Fibroblast of skin of abdomen (primary cell): ENCODE results near the gene SLC16A3.

Experiments used
- DNase-seq: peaks from one replicate; pipeline ENCODE4 v3.0.0-alpha.2; 2013

SLC16A3 gene

GRCh38 chr17:82223517-82223916, 5.3 kb upstream of the SLC16A3 start:
- DNase-seq = no peak

- DNase-seq = no peak
Measured at GRCh38 chr17:82224666-82225065, 4.2 kb upstream of the SLC16A3 start.

DNA sequence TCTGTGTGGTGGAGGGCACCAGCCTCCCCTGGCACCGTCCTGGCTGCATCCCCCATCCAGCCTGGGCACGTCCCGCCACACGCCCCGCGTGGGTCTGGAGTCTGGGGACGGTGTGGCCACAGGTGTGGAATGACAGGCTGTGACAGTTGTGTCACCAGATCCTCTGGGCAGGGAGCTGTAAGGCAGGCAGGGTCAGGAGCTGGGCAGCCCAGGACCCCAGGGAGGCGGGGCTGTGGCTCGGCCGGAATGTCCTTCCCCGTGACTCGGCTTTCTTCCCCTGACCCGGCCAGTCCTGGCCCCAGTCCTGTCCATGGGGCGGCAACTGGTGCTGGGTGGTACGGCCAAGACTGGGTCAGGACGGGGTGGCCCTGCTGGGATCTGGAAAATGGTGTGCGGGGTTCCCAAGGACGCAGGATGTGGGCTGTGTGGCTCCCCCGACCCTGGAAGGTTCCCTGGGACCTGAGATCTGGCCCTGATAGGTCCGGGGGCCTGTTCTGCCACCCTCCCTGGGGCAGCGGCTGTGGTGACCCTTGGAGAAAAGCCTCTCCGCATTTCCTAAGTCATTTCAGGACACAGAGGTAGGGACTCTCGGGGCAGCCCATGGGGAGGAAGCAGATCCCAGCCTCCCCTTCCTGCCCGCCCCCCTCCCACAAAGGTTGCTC, 3.3 kb upstream of the SLC16A3 start:
- no peak for DNase-seq

DNA sequence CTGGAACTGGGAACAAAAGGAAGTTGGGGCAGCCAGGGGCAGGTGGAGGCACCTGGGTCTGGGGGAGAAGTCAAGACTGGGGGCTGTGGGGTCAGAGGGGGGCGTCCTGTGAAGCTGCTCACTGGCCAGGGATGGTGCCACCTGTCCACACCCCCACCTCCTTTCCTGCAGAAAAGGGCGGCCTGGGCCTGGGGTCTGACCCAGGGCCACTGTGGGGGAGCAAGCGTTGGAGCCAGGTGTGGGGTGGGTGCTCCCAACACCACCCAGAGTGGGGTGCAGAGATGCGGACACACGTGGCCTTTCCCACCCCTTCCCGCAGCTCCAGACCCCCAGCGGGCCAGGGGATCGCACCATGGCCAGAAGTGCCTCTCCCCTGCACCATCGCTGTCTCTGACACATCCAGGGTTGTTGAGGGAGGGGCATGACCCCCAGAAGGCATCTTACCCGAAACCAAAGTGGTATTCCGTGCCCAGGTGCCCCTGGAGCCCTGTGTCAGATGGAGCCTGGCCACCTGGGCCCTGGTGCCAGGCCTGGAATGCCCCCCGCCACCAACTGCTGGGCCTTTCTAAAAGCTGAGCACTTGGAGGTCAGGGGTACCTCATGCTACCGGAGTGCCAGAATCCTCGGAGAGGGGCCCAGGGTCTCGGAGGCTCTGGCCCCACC, 2.6 kb upstream of the SLC16A3 start:
- DNase-seq = no peak

GRCh38 chr17:82226809-82227628, 1.8 kb upstream of the SLC16A3 start:
- no peak for DNase-seq

DNA sequence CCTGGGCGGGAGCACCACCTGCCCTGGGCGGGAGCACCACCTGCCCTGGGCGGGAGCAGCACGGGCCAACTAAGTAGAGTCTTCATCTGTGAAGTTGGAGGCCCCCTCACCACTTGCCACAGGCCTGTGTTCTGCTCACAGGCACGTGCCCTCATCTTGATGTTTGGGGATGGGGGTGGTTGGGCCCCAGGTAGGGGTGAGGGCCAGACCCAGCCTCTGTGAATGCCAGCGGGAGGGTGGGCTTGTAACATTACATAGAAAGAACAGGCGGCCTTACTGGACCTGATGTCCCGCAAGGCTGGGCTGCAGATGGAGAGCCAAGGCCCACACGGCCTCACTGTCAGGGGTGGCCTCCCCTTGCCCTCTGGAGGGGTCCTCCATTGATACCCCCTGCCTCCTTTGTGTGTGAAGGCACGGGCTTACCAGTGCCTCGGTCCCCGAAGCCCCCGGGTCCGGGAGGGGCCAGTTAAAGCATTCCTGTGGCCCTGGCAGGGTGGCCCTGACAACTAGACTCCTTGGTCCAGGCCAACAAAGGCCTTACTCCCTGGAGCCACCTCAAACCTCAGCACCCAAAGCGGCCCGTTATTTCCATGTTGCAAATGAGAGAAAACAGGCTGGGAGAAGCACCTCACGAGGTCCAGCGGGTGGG, 1.1 kb upstream of the SLC16A3 start:
- DNase-seq = no peak

DNA sequence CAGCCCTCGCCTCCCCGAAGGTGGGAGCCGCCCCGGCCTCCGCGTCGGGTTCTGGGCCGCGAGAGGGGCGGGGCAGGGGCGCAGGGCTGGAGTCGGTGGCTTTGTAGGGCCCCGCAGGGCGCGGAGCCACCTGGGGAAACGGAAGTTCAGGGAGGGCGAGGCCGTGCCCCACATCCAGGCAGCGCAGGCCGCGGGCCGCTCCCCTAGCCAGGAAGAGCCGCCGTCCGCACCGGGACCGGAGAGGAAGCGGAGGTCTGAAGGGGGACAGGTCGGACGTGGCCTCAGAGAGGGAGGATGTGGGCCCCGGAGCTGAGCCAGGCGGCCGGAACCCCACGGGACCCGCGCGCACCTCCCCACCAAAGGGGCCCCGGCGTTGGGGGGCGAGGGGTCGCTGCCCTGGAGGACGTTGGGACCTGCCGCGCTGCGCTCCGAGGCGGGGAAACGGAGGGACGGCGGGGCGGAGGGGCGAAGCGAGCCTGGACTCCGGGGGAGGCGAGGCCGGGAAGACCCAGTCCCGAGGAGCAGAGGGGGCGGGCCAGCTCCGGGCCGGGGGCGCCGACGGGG, 482 bp upstream of the SLC16A3 start:
- no peak for DNase-seq

GRCh38 chr17:82229698-82230608, 1.1 kb downstream of the SLC16A3 start:
- DNase-seq = no peak

DNA sequence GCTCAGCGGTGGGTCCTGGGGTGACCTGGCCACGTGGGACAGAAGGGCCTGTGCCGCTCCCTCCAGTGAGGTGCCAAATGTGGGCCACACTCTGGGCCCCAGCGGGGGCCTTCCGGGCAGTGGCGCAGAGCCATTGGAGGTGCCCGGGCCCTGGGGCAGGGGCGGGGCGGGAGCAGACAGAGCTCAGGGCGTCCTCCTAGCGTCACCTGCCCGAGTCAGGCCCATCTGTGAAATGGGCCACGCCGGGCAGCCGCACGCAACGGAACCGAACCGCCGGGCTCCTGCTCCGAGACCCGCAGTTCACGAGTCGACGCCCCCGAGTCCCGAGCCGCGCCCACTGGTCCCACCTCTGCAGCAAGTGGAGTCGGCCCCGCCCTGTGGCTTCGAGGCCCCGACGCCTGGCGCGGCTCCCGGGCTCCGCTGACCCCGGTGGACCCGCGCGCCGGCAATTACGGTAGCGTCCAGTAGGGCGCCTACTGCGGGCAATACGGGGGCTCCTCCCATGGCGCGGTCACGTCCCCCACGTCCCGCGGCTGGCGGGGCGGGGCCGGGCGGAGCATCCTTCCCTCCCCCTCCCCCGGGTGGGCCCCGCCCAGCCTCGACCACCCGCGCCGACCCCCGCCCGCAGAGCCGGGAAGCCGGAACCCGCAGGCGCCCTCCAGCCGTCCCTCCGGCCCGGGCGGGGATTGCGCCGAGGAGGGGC, 1.9 kb downstream of the SLC16A3 start:
- DNase-seq = peak; percentile 86

- DNase-seq = no peak
Measured at GRCh38 chr17:82231312-82231561, 2.4 kb downstream of the SLC16A3 start.

GRCh38 chr17:82231562-82232321, 2.9 kb downstream of the SLC16A3 start:
- no peak for DNase-seq

DNA sequence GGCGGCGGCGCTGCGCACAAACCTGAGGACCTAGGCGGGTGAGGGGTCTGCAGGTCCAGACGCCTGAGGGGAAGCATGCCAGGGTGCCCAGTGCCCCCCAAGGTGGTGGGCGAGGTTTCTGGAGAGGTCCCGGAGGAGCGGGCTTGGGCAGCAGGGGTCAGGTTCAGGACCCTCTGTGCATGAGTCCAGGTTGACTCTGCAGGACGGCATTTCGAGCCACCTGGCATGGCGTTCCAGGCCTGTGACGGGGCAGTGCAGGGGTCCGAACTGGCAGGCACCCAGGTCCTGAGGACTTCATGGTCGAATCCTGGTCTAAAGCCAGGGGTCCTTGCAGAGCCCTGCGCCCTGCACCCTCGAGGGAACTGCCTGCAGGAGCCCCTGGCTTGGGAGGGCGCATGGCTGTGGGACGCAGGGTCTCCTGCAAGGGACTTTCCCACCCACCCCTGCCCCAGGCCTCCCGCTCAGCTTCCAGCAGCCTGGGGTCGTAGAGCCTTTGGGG, 3.5 kb downstream of the SLC16A3 start:
- no peak for DNase-seq

DNA sequence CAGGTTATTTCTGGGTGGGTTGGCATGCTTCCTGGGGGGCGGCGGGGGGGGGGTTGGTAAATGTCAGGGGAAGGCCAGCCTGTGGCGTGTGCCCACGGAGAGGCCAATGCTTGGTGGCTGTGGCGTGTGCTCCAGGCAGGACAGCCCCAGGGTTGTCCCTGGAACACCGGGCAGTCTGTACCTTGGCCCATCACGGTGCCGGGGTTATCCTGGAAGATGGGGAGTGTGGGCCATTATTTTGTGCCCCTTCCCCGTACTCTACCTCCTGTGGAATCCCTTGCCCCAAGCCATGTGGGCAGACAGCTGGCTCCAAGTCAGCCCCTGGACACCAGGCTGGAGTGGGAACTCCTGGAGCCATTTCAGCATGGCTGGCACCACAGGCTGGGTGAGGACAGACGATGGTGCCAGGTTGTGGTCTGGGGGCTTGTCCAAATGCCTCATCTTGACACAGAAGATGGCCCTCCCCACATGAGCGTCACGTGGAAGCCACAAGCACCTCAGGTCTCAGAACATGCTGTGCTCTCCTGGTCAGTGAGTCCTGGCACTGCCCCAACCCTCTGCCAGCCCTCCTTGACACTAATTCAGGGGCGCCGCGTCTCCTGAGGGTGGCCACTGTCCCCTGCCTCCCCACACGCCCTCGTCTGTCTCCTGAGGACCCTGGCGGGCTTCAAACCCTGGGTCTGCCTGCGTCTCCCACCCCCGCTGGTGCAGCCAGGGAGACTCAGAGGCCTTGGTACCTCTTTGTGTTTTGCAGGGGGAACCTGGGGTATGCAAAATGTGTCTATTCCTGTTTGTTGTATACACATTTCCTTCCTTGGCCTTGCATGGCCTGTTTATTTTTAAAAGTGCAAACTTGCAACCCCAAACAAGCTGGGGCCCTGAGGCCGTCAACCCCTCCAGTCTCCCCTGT, 4.3 kb downstream of the SLC16A3 start:
- DNase-seq = no peak

DNA sequence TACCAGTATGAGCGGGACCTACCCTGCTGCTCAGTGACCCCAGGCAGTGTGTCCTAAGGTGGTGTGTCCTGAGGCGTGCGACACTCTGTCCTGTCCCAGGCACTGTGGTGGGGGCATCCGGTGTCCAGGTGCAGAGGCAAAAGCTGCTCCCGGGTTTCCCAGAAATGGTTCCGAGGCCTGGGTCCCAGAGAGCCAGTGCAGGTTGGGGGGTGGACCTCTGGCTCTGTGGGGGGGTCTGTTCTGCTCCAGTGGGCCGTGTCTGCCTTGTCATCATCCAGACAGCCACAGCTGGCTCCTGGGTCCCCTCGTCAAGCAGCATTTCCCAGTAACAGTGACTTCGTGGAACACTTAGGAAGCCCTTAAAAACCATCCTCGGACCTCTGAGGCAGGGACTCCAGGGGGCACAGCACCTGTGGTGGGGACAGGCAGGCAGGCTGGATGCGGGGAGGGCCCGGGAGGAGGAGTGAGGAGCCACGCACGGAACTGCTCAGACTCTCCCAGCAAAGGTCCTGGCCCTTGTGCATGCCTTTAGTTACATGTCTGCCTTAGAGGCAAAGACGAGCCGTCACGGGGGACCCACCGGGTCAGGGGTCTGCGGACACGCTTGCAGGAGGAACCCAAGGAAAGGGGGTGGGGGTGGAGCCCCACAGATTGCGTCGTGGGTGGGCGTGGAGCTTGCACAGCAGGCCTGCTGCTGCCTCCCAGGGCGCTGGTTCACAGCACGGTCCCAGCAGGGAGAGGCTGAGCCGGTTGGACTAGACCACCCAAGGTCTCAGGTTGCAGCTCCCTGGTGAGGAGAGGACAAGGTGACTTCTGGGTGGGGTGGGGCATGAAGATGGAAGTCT, 5.6 kb downstream of the SLC16A3 start:
- no peak for DNase-seq

- DNase-seq = no peak
Measured at GRCh38 chr17:82235056-82235774, 6.4 kb downstream of the SLC16A3 start.

- DNase-seq = no peak
Measured at GRCh38 chr17:82235775-82236141, 6.9 kb downstream of the SLC16A3 start.

DNA sequence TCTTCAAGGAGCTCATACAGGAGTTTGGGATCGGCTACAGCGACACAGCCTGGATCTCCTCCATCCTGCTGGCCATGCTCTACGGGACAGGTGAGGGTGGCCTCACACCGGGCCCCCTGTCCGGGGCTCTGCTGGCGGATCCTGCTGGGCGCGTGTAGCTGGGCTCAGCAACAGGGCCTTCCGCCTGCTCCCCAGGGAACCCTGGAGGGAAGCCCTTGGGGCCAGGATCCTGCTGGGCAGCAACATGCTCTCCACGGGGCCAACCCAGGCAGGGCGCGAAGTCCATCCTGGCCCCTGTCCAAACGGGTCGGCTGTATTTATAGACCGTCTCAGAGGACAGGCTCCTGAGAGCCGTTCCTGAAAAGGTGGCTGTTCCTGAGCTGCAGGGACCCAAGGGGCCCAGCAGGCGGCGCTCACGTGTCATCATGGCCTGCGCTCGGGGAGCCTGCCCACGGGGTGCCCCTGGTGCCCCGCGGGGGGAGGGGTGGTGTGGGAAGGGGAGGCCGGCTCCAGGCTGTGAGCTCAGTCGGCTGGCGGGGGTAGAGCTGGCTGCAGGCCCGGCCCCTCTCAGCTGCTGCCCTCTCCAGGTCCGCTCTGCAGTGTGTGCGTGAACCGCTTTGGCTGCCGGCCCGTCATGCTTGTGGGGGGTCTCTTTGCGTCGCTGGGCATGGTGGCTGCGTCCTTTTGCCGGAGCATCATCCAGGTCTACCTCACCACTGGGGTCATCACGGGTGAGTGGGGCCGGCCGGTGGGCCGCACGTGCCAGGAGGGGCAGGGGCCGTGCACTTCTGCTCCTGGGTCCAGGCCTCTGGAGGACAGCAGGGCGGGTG, 7.5 kb downstream of the SLC16A3 start:
- peak; percentile 51 for DNase-seq
